Right lobe of liver (tissue), 4 donors: Measurements from ENCODE around the gene GNPDA2.

Experiments
- CTCF ChIP-seq, 4 donors: fragments of 200-600 bp in 3 of 4; fragments of 450-650 bp in 1 of 4; IDR thresholded peaks; one replicate each; pipeline versions ENCODE4 v1.5.1 to v1.8.0; 2016 to 2022; ENCODE audit warnings: antibody characterized with exemption in 4 of 4, mild to moderate bottlenecking in 2 of 4
- POLR2A ChIP-seq: fragments of 450-650 bp; IDR thresholded peaks from one replicate; pipeline ENCODE4 v1.6.1; 2017; ENCODE audit warnings: antibody characterized with exemption, mild to moderate bottlenecking
- donor health status: DM: no; HTN: no; CAD: no.
- donor health status: DM: no; HTN: no; CAD: no.
- donor health status: DM: no; HTN: yes; CAD: no.

GRCh38 chr4:44700427-44700826, 25.9 kb downstream of the GNPDA2 start:
- no peak for TF ChIP-seq POLR2A
- no peak for TF ChIP-seq CTCF (IDR thresholded peaks at IDR 0.05)
